Lung (tissue), 12 donors: ENCODE results near the gene TJP2. TPM values are rescaled to one million over a fixed set of nuclear protein-coding genes. Genes with fewer than 3 reads are reported as not detected.

Source experiments
- ATAC-seq: fragments of 200-7000 bp; cut with Tn5 transposase; one replicate; pipeline ENCODE4 v1.9.1; 2020; ENCODE audit warnings: moderate number of reproducible peaks; ENCODE audit not compliant: insufficient read depth, low FRiP score
- DNase-seq, 3 donors: peaks; one replicate each; pipeline ENCODE4 v3.0.0-alpha.2; 2013 to 2017
- H3K27ac ChIP-seq, 2 donors: one replicate each; pipeline ENCODE4 v1.5.1; 2013; ENCODE audit warnings: mild to moderate bottlenecking in 2 of 2, moderate library complexity in 2 of 2, control low read depth in 1 of 2, inconsistent platforms in 1 of 2, low read depth in 1 of 2, low read length in 1 of 2
- H3K27me3 ChIP-seq, 3 donors: one replicate each; pipeline ENCODE4 v1.5.1; 2013; ENCODE audit warnings: low read length in 2 of 3; ENCODE audit not compliant: control insufficient read depth in 3 of 3, insufficient read depth in 3 of 3
- H3K36me3 ChIP-seq, 4 donors: one replicate each; pipeline ENCODE4 v1.5.1; 2013; ENCODE audit warnings: low read length in 4 of 4, mild to moderate bottlenecking in 1 of 4, moderate library complexity in 1 of 4; ENCODE audit not compliant: control insufficient read depth in 4 of 4, insufficient read depth in 4 of 4
- H3K4me1 ChIP-seq, 5 donors: one replicate each; pipeline ENCODE4 v1.5.1; 2013; ENCODE audit warnings: low read length in 5 of 5, mild to moderate bottlenecking in 2 of 5, moderate library complexity in 1 of 5; ENCODE audit not compliant: control insufficient read depth in 5 of 5, insufficient read depth in 5 of 5
- H3K4me3 ChIP-seq: one replicate; pipeline ENCODE4 v1.5.1; 2013; ENCODE audit warnings: mild to moderate bottlenecking, control low read depth, moderate library complexity
- H3K9ac ChIP-seq, 2 donors: one replicate each; pipeline ENCODE4 v1.5.1; 2013; ENCODE audit warnings: low read length in 2 of 2, control low read depth in 1 of 2; ENCODE audit not compliant: insufficient read depth in 1 of 2
- H3K9me3 ChIP-seq, 4 donors: one replicate each; pipeline ENCODE4 v1.5.1; 2013; ENCODE audit warnings: low read length in 3 of 4, mild to moderate bottlenecking in 1 of 4, moderate library complexity in 1 of 4; ENCODE audit not compliant: control insufficient read depth in 4 of 4, insufficient read depth in 3 of 4
- CTCF ChIP-seq: IDR thresholded peaks from 2 replicates; pipeline ENCODE4 v1.5.1; 2012; ENCODE audit warnings: mild to moderate bottlenecking; ENCODE audit errors: control extremely low read depth, extremely low read depth
- WGBS, 2 donors: extraction: QIAGEN DNeasy Blood & Tissue Kit; methylation state at CpG; one replicate each; pipeline ENCODE4 v1.1.7; 2013; 5-methylcytosine and 5-hydroxymethylcytosine counted together
- polyA plus RNA-seq, 2 donors: library from polyadenylated mRNA; stranded (reverse); fragments of 200-250 nt; gene quantifications; one replicate each; pipeline ENCODE4 v1.2.1, GENCODE V29; 2013
- total RNA-seq, 2 donors: library from RNA; depleted of rRNA in 1 of 2; stranded (reverse); fragments of >200 nt in 1 of 2; gene quantifications; one replicate each; pipeline ENCODE4 v1.2.1, GENCODE V29; 2014 to 2021
- donor health status: control.
- donor health status: control.
- donor health status: Bipolar disorder and iron deficiency.
- donor health status: healthy.
- donor health status: DM: yes; HTN: yes; CAD: no.

TJP2 gene
- total and polyA plus RNA-seq, 4 donors, result 39.3 to 181 (median 73.6) TPM

- Histone ChIP-seq H3K9me3 (no peaks in the 10 kb centered on the region), H3K4me3 (no peak overlapping the region), H3K4me1 (peaks cover 2 to 24% (median 11%) of the 10 kb centered on the region in 5 donors), H3K27me3 (no peaks in the 10 kb centered on the region), H3K27ac (no peak overlapping the region), H3K36me3 (no peaks in the 10 kb centered on the region), H3K9ac (no peak overlapping the region)
- 56 to 65% methylated on average over 1 of the region's 1 CpG for WGBS, 2 donors
- DNase-seq (no peak), ATAC-seq (no peak)
- no peak for TF ChIP-seq CTCF
These were observed 119.1 kb downstream of the TJP2 start for GRCh38 chr9:69293156-69293555.

- H3K36me3 ChIP-seq, result no peaks in the 10 kb centered on the region
- ATAC-seq (no peak), DNase-seq (peak; percentile 38 to 85 (median 67))
- TF ChIP-seq CTCF, result no peak
- no peak overlapping the region for H3K27ac ChIP-seq
- no peaks in the 10 kb centered on the region for H3K27me3 ChIP-seq
- peaks cover 2 to 37% (median 16%) of the 10 kb centered on the region in 5 donors for H3K4me1 ChIP-seq
- H3K4me3 ChIP-seq, result no peak overlapping the region
- peak overlapping the region in 1 of 2 donors; percentile 26 for H3K9ac ChIP-seq
- 51 to 66% methylated on average over 9 of the region's 9 CpGs for WGBS, 2 donors
- no peaks in the 10 kb centered on the region for H3K9me3 ChIP-seq
These were observed 121.9 kb downstream of the TJP2 start for GRCh38 chr9:69295872-69296552.

GRCh38 chr9:69297300-69297980, 123.4 kb downstream of the TJP2 start:
- no peaks in the 10 kb centered on the region for H3K36me3 ChIP-seq
- ATAC-seq, result no peak
- no peak overlapping the region for H3K4me3 ChIP-seq
- peak in 2 of 3 donors; percentile 49 to 60 for DNase-seq
- H3K9me3 ChIP-seq, result no peaks in the 10 kb centered on the region
- no peak overlapping the region for H3K9ac ChIP-seq
- WGBS, 2 donors, result 76 to 81% methylated on average over 11 of the region's 11 CpGs
- no peaks in the 10 kb centered on the region for H3K27me3 ChIP-seq
- H3K4me1 ChIP-seq, result peaks cover 2 to 37% (median 16%) of the 10 kb centered on the region in 5 donors
- TF ChIP-seq CTCF, result no peak
- H3K27ac ChIP-seq, result no peak overlapping the region
